Lower leg skin (tissue), 3 donors: Measurements from ENCODE around the gene FAM124B.

Source experiments
- CTCF ChIP-seq, 3 donors: fragments of 450-650 bp; IDR thresholded peaks; one replicate each; pipeline ENCODE4 v1.5.1; 2016; ENCODE audit warnings: antibody characterized with exemption in 3 of 3, mild to moderate bottlenecking in 3 of 3, moderate library complexity in 2 of 3
- POLR2A ChIP-seq, 2 donors: fragments of 450-650 bp; IDR thresholded peaks; one replicate each; pipeline ENCODE4 v1.6.1; 2016 to 2017; ENCODE audit warnings: antibody characterized with exemption in 2 of 2, mild to moderate bottlenecking in 1 of 2, moderate library complexity in 1 of 2

GRCh38 chr2:224410946-224411561, 9.1 kb upstream of the FAM124B start:
- TF ChIP-seq POLR2A (IDR thresholded peaks at IDR 0.05) (no peak), CTCF (IDR thresholded peaks at IDR 0.05) (no peak)
